HG03457 (cell line): Measurements from ENCODE around the gene KIRREL1.

Experiments
- ATAC-seq: cut with Tn5 transposase; IDR thresholded peaks from one replicate; pipeline ENCODE4 v1.9.1; 2021; ENCODE audit warnings: moderate number of reproducible peaks; ENCODE audit not compliant: unreplicated experiment

KIRREL1 gene

GRCh38 chr1:158062174-158062573 is 68.7 kb downstream of the KIRREL1 start:
- no peak for ATAC-seq

- ATAC-seq = no peak
Measured at GRCh38 chr1:158067662-158068061, 74.2 kb downstream of the KIRREL1 start.

GRCh38 chr1:158068918-158069317 is 75.5 kb downstream of the KIRREL1 start:
- no peak for ATAC-seq

- no peak for ATAC-seq
Measured at GRCh38 chr1:158071138-158071537, 77.7 kb downstream of the KIRREL1 start.

GRCh38 chr1:158075078-158075477 is 81.6 kb downstream of the KIRREL1 start:
- ATAC-seq = no peak

- ATAC-seq = no peak
Measured at GRCh38 chr1:158076441-158076840, 83.0 kb downstream of the KIRREL1 start.

- no peak for ATAC-seq
Measured at GRCh38 chr1:158077411-158078256, 84.2 kb downstream of the KIRREL1 start.

GRCh38 chr1:158078569-158079080 is 85.2 kb downstream of the KIRREL1 start:
- no peak for ATAC-seq

GRCh38 chr1:158080066-158080465 is 86.6 kb downstream of the KIRREL1 start:
- ATAC-seq = no peak

- ATAC-seq = no peak
Measured at GRCh38 chr1:158084336-158084735, 90.9 kb downstream of the KIRREL1 start.

- ATAC-seq = no peak
Measured at GRCh38 chr1:158084747-158085146, 91.3 kb downstream of the KIRREL1 start.

- ATAC-seq = no peak
Measured at GRCh38 chr1:158087320-158087927, 94.0 kb downstream of the KIRREL1 start.

GRCh38 chr1:158089476-158089875 is 96.0 kb downstream of the KIRREL1 start:
- ATAC-seq = no peak

- ATAC-seq = no peak
Measured at GRCh38 chr1:158089925-158090637, 96.6 kb downstream of the KIRREL1 start.

- ATAC-seq = no peak
Measured at GRCh38 chr1:158093376-158093775, 99.9 kb downstream of the KIRREL1 start.

- no peak for ATAC-seq
Measured at GRCh38 chr1:158094571-158094970, 101.1 kb downstream of the KIRREL1 start.

- ATAC-seq = no peak
Measured at GRCh38 chr1:158095737-158096335, 102.4 kb downstream of the KIRREL1 start.

GRCh38 chr1:158098256-158098655 is 104.8 kb downstream of the KIRREL1 start:
- no peak for ATAC-seq

GRCh38 chr1:158099185-158099584 is 105.7 kb downstream of the KIRREL1 start:
- ATAC-seq = no peak

GRCh38 chr1:158100498-158100897 is 107.1 kb downstream of the KIRREL1 start:
- ATAC-seq = no peak

GRCh38 chr1:158101455-158101854 is 108.0 kb downstream of the KIRREL1 start:
- no peak for ATAC-seq
